Stimulated activated CD4-positive, alpha-beta T cell treated with anti-CD3 and anti-CD28 coated beads, Interleukin-12 subunit alpha, Interleukin-12 subunit beta, amount 100 ng/mL, for 48 hours (primary cell): ENCODE measurements around the gene PCNT.

ENCODE experiments used
- DNase-seq, 3 donors: peaks; one replicate each; pipeline ENCODE4 v3.0.0-alpha.2; 2020; ENCODE audit warnings: low read depth in 2 of 3, low spot score in 1 of 3

Gene PCNT

GRCh38 chr21:46379691-46380090 lies 55.7 kb downstream of the PCNT start:
- DNase-seq = no peak

GRCh38 chr21:46381541-46381940 lies 57.6 kb downstream of the PCNT start:
- no peak for DNase-seq

- DNase-seq = no peak
Measured at GRCh38 chr21:46384556-46384955, 60.6 kb downstream of the PCNT start.

GRCh38 chr21:46385846-46386733 lies 62.1 kb downstream of the PCNT start:
- DNase-seq = no peak

- no peak for DNase-seq
Measured at GRCh38 chr21:46386734-46387088, 62.8 kb downstream of the PCNT start.

- DNase-seq = no peak
Measured at GRCh38 chr21:46388206-46388880, 64.4 kb downstream of the PCNT start.

- DNase-seq = no peak
Measured at GRCh38 chr21:46388896-46389295, 64.9 kb downstream of the PCNT start.

GRCh38 chr21:46390603-46391545 lies 66.9 kb downstream of the PCNT start:
- DNase-seq = no peak

- DNase-seq = no peak
Measured at GRCh38 chr21:46391773-46392172, 67.8 kb downstream of the PCNT start.

GRCh38 chr21:46392921-46393320 lies 69.0 kb downstream of the PCNT start:
- no peak for DNase-seq

- no peak for DNase-seq
Measured at GRCh38 chr21:46393451-46393940, 69.5 kb downstream of the PCNT start.

GRCh38 chr21:46393941-46394594 lies 70.1 kb downstream of the PCNT start:
- DNase-seq = no peak

GRCh38 chr21:46394595-46395104 lies 70.7 kb downstream of the PCNT start:
- no peak for DNase-seq

- no peak for DNase-seq
Measured at GRCh38 chr21:46397211-46397905, 73.4 kb downstream of the PCNT start.

GRCh38 chr21:46397993-46398392 lies 74.0 kb downstream of the PCNT start:
- DNase-seq = no peak

GRCh38 chr21:46399129-46399528 lies 75.2 kb downstream of the PCNT start:
- DNase-seq = no peak

GRCh38 chr21:46399686-46400085 lies 75.7 kb downstream of the PCNT start:
- DNase-seq = no peak

- DNase-seq = no peak
Measured at GRCh38 chr21:46401186-46401910, 77.4 kb downstream of the PCNT start.

GRCh38 chr21:46402421-46402820 lies 78.5 kb downstream of the PCNT start:
- DNase-seq = no peak
